ENCODE data around the gene DDIT4L. TPM values are rescaled to one million over a fixed set of nuclear protein-coding genes. Genes with fewer than 3 reads are reported as not detected.

Gene DDIT4L
- total RNA-seq, 1 donor from 2014 or later, result 1.3 TPM

GRCh38 chr4:100164808-100165760 lies 25.2 kb downstream of the DDIT4L start:
- Histone ChIP-seq H3K36me3 (ENCODE audit: control insufficient read depth, insufficient read depth, low read length) (no peaks in the 10 kb centered on the region), H3K27me3 (ENCODE audit: control insufficient read depth, insufficient read depth, low read length) (no peaks in the 10 kb centered on the region), H3K4me3 (ENCODE audit: low read depth, low read length) (no peak overlapping the region)
- DNase-seq (ENCODE audit: low read depth), result no peak
- TF ChIP-seq, protein P1, sequence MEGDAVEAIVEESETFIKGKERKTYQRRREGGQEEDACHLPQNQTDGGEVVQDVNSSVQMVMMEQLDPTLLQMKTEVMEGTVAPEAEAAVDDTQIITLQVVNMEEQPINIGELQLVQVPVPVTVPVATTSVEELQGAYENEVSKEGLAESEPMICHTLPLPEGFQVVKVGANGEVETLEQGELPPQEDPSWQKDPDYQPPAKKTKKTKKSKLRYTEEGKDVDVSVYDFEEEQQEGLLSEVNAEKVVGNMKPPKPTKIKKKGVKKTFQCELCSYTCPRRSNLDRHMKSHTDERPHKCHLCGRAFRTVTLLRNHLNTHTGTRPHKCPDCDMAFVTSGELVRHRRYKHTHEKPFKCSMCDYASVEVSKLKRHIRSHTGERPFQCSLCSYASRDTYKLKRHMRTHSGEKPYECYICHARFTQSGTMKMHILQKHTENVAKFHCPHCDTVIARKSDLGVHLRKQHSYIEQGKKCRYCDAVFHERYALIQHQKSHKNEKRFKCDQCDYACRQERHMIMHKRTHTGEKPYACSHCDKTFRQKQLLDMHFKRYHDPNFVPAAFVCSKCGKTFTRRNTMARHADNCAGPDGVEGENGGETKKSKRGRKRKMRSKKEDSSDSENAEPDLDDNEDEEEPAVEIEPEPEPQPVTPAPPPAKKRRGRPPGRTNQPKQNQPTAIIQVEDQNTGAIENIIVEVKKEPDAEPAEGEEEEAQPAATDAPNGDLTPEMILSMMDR (IDR thresholded peaks at IDR 0.05; ENCODE audit: insufficient read depth, low read length, poor library complexity, severe bottlenecking), result no peak

- TF ChIP-seq, protein P1 (IDR thresholded peaks at IDR 0.05; ENCODE audit: insufficient read depth, low read length, poor library complexity, severe bottlenecking), result no peak
- DNase-seq (ENCODE audit: low read depth), result no peak
- Histone ChIP-seq H3K4me3 (ENCODE audit: low read depth, low read length) (no peak overlapping the region), H3K36me3 (ENCODE audit: control insufficient read depth, insufficient read depth, low read length) (no peaks in the 10 kb centered on the region), H3K27me3 (ENCODE audit: control insufficient read depth, insufficient read depth, low read length) (no peaks in the 10 kb centered on the region)
These were observed 28.1 kb downstream of the DDIT4L start for GRCh38 chr4:100162027-100162685.

GRCh38 chr4:100149190-100149589 lies 41.1 kb downstream of the DDIT4L start:
- H3K27me3 ChIP-seq (ENCODE audit: control insufficient read depth, insufficient read depth, low read length), result no peaks in the 10 kb centered on the region
- TF ChIP-seq, protein P1 (IDR thresholded peaks at IDR 0.05; ENCODE audit: insufficient read depth, low read length, poor library complexity, severe bottlenecking), result no peak
- H3K36me3 ChIP-seq (ENCODE audit: control insufficient read depth, insufficient read depth, low read length), result no peaks in the 10 kb centered on the region
- H3K4me3 ChIP-seq (ENCODE audit: low read depth, low read length), result no peak overlapping the region
- DNase-seq (ENCODE audit: low read depth), result no peak

- DNase-seq (ENCODE audit: low read depth), result no peak
- TF ChIP-seq, protein P1 (IDR thresholded peaks at IDR 0.05; ENCODE audit: insufficient read depth, low read length, poor library complexity, severe bottlenecking), result no peak
- no peaks in the 10 kb centered on the region for H3K27me3 ChIP-seq (ENCODE audit: control insufficient read depth, insufficient read depth, low read length)
- H3K4me3 ChIP-seq (ENCODE audit: low read depth, low read length), result no peak overlapping the region
- no peaks in the 10 kb centered on the region for H3K36me3 ChIP-seq (ENCODE audit: control insufficient read depth, insufficient read depth, low read length)
These were observed 42.6 kb downstream of the DDIT4L start for GRCh38 chr4:100147684-100148083.

DNA sequence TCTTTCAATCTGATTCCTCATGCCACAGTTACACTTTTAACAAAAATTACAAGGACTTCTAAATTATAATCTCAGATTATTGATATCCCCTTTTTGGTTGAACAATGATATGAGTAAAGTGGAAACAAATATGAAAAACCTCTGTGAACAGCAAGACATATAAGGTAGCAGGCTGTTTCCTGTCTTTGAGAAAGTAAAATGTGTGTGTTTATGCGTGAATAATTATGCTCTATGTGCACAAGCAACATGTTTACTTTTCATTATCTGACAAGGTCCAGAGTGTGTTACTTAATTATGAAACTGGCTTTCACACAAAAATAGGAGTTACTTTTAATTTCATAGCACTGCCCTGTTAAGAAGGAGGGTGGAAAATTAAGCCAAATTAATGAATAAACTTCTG lies 43.1 kb downstream of the DDIT4L start:
- no peak for DNase-seq (ENCODE audit: low read depth)
- TF ChIP-seq, protein P1 (IDR thresholded peaks at IDR 0.05; ENCODE audit: insufficient read depth, low read length, poor library complexity, severe bottlenecking), result no peak
- H3K27me3 ChIP-seq (ENCODE audit: control insufficient read depth, insufficient read depth, low read length), result no peaks in the 10 kb centered on the region
- no peak overlapping the region for H3K4me3 ChIP-seq (ENCODE audit: low read depth, low read length)
- H3K36me3 ChIP-seq (ENCODE audit: control insufficient read depth, insufficient read depth, low read length), result no peaks in the 10 kb centered on the region

All from kidney epithelial cell (primary cell).